Measurements from ENCODE around the gene PRR23E.

Gene PRR23E

DNA sequence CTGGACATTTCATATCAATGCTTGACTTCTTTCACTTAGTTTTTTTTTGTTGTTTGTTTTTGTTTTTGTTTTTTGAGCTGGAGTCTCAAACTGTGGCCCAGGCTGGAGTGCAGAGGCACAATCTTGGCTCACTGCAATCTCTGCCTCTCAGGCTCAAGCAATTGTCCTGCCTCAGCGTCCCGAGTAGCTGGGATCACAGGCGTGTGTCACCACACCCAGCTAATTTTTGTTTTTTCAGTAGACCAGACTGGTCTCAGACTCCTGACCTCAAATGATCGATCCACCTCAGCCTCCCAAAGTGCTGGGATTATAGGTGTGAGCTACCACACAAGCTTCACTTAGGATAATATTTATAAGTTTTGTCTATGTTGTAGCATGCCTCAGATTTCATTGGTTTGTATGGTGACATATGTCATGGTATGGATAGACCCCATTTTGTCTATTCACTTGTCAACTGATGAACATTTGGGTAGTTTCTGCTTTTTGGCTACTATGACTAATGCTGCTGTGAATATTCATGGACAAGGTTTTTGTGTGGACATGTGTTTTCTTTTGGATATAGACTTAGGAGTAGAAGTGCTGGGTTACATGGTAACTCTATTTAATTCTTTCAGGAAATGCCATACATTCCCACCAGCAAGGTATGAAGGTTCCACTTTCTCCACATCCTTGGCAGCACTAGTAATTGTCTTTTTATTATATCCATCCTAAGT is 6.8 kb upstream of the PRR23E start:
- DNase-seq: no peak

DNA sequence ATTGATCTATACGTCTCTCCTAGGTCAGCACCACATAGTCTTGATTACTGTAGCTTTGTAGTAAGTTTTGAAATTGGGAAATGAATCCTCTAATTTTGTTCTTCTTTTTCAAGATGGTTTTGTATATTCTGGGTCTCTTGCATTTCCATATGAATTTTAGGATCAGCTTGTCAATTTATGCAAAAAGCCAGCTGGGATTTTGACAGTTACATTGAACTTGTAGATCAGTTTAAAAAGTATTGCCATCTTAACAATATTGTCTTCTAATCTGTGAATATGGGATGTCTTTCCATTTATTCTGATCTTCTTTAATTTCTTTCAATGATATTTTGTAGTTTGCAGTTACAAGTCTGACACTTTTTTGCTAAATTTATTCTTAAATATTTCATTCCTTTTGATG is 5.6 kb upstream of the PRR23E start:
- DNase-seq: no peak

DNA sequence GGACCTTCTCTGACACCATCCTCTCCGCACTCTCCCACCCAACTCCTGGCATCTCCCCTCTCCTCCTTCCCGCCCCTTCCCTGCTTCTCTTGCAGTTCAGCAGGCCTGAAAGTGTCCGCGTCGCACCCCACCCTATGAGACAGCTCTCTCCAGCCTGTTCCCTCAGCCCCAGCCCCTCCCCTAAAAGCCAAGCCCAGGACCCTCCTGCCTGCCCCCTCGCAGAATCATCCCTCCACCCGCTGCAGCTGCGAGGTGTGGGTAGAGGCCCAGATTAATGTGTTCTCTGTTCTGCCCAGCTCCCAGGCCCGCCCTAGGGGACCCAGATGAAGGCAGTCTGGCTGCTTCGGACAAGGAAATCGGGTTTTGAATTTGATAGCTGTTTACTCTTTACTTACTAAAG is 410 bp downstream of the PRR23E start:
- DNase-seq: no peak

DNA sequence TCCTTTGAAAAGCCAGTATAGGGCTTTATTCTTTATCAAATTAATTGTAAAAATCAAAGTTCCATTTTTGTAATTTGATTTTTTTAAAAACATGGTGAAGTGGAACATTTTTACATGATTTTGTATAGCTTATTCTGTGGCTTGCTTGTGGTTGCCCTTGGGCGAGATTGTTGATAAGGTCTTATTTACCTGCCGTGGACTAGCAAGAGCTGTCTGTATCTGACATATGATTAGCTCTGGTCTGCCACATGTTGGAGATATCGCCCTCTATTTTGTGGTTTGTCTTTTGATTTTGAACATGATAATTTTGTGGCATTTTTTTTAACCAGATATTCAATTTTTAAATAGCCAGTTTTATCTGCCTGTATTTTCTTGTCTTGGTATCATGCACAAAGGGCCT is 844 bp downstream of the PRR23E start:
- DNase-seq: no peak

DNA sequence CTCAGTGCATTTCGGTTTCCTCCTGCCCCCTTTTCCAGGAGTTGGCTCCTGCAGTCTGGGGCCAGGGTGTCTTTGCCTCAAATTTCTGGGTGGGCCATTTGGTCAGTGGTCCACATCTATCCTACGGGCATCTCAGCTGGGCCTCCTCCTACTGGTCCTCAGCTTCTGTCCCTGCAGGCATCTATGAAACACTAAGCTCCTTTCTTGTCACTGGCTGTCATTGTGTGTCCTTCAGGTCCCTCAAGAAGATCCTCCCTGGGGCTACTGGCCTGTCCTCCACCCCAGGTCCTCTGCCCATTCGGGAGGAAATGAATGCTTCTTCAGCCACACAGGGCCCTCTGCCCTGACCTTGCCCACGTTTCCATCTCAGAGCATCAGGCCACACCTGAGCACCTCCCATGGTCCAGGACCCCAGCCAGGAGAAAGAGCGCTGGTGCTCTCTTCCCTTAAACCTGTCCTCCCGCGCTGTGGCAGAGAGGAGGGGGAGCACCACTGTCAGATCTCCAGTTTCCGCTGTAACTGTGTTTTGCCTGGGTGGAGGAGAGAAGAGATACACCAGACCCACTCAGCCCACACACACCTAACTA is 1.8 kb downstream of the PRR23E start:
- DNase-seq: no peak

DNA sequence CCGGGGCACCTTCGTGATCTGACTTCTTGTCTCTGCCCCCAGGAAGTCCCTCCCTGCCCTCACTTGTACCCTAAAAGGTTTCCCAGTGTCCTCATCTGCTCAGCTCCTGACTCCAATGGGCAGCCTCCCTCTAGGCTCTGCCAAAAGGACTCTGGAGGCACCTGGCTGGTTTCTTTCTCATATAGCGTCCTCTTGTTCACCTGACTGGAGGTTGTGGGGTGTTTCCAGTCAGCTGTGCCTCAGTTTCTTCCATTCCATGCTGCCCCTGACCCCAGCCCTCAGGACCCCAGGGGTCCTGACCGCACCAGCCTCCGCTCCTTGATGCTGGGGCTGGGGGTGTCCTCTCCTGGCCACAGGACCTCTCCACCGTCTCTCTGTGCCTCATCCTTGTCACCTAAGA is 2.5 kb downstream of the PRR23E start:
- no peak for DNase-seq

DNA sequence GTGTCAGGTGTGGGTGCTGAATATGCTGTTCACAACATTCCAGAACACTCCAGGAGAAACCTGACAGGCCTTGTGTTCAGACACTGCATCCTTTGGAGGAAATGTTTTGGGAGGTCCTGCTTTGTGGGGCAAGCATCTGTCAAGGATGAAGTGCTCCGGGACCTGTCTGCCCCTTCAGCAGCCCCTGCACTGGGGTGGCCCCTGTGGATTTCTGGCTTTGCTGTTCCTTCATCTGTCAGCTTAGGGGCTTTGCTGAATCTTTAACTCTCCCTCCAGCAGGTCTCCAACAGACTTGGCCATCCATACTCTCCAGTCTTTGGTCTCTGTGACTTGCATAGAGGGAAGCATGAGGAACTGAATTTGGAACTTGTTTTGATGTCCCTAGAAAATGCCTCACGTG is 3.1 kb downstream of the PRR23E start:
- DNase-seq: no peak

DNA sequence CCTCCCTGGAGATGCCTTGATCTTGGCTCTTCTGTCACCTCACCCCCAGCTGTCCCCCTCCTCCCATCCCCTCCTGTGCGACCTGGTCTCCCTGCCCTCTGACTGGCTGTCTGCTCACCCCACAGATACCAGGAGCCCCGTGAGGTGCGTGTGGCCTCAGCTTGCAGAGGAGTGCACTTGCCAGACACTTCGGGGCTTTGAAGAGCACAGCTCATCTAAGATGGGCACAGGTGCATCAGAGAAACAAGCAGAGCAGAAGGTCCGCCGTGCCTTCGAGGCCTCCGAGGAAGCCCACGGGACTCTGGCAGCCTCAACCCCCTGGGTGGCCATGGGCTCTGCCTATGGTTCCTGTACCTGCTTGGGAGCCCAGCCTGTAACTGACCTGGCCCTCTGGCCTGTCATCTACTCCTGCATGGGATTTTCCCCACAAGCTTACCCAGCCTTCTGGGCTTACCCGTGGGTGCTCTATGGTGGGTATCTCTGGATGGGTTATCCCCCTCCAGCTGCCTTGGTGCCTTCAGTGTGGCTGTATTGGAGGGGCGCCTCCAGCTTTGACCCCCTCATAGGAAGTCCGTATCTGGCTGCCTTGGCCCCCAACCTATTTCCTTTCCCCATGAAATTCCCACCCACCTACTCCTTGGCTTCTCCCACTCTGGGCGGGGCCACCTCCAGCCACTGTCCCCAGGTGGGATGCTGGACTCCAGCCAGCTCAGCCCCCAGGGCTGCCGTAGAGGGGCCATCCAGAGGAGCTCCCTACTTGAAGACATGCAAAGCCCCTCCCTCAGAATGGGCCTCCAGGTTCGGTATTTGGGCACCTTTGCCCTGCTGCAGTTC is 3.8 kb downstream of the PRR23E start:
- no peak for DNase-seq

DNA sequence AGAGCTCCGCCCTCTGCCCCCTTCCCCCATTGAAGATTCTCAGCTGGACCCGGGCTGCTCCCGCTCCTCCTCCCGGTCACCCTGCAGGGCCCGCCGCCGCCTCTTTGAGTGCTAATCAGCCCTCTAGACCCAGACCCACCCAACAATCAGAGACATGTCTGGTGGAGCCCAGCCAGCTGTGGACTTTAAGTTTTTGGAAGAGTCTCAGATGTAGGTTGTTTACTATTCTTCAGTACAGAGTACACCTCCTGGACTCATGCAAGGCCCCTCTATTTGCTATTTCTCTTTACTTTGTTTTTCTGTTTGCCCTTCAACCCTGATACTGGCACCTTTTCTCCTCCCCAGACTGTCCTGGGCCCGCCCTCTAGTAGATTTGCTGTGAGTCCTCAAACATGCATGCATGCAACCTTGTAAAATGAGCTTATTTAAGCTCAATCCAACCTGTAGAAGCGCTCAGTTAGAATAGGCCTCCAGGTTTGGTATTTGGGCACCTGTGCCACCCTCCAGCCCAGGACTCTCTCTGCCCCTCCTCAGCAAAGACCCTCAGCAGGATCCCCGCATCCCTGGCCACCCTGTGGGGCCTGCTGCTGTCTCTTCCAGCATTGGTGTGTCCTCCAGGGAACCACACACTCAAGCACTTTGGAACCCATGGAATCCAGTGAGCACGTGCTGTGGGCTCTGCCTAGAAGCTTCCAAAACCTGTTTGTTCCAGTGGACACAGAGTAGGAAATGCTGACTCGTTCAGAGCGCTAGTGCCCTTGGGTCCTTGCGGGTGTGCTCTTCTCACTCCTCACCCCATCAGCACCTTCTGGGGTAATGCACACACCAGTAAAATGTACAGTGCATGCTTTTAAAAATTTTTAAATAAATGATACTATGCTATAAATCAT is 4.6 kb downstream of the PRR23E start:
- no peak for DNase-seq

DNA sequence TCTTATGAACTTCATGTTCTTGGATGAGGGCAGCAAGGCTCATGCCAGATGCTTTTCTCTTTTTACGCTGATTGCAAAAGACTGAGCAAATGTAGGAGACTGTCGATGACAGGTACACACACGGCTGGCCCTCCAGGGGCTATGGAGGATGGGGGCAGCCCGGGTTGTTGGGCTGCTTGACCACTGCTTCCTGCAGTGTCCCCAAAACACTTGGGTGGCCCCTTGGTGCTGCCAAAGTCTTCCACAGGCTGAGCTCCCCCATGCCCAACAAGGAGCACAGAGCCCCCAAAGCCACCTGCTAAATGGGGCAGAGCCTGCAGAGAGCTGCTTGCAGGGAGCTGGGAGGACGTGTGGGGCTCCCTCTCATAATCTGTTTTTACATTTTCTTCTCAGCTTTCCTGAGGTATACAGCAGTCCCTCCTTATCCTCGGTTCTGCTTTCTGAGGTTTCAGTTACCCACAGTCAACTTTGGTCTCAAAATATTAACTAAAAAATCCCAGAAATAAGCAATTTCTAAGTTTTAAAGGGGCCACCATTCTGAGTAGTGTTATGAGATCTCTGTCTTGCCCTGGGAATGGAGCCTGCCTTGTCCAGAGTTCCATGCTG is 7.3 kb downstream of the PRR23E start:
- no peak for DNase-seq

DNA sequence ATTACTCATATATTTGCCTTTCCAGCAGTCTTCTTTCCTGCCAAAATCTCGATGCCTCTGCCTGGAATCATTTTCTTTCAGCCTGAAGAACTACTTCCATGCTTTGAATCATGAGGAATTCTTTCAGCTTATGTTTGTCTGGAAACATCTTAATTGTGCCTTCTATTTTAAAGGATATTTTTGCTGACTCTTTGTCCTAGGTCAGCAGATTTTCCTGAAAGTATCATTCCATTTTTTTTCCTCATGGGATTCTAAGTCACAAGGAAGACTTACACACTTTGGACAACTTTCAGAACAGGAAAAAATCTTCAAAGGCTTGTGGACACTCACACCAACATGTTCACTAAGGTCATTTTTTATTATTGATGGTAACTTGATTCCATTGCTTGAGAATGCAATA is 10.1 kb downstream of the PRR23E start:
- no peak for DNase-seq

DNA sequence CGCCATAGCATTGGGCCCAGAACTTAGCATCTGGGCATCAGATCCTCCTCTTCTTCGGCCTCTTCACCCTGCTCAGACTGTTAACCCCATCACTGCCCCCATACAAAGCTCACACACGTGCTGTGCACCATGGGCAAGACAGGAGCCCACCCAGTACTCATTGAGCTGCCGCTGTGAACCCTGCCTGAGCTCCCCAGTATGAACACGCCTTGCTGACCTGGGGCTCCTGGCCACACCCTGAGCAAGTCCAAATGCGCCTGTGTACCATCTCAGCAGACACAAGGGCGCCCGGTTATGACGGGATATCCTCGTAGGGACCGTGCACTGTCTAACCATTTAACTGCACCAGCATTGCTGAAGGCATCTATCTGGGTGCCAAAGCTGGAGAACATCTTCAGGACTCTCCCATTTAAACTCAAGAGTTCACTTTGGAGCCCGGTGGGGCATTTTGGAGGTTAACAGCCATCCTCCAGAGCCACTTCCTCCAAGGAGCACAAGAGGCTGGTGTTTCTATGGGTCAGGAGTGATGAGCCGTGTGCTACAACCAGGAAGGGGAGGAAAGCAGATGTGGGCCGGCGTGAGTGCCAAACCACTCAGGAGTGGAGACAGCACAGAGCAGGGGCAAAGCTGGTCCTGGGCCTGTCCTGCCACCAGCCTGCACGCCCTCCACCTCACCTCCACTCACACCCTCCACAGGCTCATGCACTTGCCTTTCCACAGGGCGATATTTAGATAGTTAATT is 12.1 kb downstream of the PRR23E start:
- DNase-seq: no peak

DNA sequence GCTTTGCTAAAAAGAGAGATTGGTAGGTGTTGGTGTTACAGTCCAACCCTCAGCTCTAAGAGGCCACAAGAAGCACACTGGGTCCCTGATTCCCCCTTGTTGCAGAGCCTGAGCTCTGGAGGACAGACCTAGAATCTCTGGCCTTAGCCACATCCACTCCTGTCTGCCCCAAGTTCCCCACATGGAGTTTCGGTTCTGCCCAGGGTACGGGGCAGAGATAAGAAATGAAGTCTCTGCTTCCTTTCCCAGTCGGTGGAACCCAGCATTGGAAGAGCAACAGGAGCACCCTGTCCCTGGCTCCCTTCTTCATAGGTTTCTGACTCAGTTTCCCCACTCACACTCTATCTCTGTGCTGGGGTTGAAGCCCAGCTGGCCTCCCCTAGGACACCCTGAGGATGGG is 13.2 kb downstream of the PRR23E start:
- DNase-seq: no peak

DNA sequence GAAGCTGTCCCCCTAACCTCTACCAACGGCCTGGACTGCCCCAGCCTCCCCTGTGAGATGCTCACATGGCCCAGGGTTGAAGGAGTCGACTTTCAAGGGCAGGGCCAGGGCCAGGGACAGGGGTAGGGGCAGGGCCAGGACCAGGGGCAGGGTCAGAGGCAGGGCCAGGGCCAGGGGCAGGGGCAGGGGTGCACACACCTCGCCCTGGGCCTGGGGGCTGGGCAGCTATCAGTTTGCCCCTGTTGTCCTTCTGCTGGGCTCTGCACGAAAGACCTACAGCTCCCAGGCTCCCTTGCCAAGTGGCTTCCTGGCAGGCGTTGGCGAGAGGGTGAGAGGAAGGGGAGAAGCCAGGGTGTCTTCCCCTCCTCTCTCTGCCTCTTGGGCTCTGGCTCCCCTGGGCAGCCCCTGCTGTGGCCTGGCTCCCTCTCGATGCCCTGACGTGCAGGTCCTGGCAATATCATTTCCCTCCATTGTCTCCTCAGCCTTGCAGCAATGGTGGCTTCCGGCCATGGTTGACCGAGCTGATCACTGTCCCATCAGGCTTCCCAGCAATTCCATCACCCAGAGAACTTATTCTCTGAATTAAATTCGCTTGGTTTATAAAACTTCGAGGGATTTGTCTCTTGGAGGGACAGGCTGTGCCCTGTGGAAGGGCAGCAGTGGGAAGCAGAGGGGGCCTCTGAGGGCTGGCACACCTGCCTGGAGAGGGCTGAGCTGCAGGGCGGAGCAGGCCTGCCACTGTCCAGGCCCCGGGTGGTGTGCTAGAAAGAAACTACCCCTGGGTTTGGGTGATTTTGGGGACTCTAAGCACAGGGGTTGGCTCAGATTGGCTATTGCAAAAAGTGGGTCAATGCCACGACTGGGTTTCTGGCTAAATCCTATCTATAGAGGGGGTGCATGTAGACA is 13.9 kb downstream of the PRR23E start:
- no peak for DNase-seq

DNA sequence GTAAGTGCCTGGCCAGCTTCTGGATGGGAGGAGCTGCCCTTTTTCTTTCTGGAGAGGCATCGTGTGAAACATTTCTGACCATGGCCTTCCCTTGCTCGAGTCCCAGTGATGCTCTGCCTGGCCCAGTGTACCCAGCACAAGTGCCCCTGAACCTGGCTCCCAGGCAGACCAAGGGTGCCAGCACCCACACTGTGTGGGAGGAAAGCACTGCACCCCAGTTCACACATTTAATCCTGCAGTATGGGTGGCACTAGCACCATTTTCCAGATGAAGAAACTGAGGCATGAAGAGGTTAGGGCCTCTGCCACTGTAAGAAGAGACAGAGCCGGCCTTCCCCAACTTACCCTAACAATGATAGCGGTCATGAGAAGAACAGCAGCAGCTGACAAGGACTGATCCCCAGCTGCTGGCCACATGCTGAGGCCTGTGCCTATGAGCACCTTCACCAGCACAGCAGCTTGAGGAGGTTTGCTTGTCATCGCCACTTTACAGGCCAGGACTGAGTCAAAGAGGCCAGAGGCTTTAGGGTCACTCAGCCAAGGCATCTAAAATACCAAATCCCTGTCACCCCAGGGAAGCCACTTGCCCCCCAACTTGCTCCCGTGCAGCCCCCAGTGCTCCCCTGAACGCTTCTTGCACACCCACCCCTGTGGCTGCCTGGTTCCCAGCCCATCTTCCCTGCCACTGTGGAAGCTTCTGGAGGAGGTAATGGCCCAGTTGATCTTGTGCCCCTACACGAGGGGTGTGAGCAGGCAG is 15.0 kb downstream of the PRR23E start:
- no peak for DNase-seq

DNA sequence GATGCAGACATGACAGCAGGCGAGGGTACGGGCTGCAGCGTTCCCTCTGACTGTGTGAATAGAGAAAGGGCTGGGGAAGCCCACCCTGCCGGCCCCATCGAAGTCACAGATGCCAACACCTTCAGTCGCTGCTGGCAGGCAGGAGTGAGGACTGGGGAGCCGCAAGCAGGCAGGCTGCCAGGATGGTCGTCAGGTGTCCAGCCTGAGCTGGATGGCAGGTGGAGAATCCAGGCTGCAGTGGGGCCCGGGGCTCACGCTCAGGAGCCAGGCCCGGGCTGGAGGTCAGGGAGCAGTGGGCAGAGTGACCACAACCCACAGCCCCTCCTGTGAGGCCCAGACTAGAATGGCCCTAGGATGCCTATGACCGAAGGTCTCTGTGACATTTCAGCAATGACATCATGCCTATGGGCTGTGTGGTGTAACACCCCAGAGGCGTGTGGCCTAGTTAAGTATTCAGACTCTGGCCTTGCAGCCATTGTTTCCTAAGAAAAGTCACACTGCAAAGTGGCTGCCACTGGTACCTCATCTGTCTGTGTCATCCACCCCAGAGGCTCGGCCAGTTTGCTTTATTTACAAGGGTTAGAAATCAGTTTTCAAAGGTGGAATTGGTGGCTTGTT is 15.7 kb downstream of the PRR23E start:
- no peak for DNase-seq

DNA sequence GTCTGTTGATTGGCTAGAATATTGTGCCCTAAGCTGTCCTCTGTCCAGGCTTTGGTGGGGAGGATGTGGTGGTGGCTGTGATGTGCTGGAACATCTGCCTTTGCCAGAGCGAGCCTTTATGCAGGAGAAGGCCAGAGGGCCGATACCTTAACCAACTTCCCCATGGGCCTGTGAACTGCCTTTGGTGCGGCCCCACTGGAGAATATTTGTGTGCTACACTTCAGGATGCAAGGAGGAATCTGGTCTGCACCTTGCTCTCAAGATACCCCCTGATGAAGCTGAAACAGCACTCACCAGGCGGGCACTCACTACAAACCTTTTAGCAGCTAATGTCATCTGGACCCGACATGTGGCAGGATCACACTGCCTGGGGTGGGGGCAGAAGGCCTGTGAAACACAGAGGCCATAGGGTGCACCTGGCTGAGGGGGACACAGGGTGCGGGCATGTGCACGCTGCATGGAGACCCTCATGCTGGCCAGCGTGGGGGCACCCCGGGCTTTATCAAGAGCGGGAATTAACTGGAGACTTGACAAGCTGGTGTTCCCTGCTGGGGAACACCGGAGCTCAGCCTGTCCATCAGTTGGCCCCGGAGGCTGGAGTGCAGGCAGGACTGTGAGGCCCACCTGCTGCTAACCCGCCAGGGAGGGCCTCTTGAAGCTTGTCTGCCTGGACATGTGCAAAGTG is 16.4 kb downstream of the PRR23E start:
- DNase-seq: no peak

DNA sequence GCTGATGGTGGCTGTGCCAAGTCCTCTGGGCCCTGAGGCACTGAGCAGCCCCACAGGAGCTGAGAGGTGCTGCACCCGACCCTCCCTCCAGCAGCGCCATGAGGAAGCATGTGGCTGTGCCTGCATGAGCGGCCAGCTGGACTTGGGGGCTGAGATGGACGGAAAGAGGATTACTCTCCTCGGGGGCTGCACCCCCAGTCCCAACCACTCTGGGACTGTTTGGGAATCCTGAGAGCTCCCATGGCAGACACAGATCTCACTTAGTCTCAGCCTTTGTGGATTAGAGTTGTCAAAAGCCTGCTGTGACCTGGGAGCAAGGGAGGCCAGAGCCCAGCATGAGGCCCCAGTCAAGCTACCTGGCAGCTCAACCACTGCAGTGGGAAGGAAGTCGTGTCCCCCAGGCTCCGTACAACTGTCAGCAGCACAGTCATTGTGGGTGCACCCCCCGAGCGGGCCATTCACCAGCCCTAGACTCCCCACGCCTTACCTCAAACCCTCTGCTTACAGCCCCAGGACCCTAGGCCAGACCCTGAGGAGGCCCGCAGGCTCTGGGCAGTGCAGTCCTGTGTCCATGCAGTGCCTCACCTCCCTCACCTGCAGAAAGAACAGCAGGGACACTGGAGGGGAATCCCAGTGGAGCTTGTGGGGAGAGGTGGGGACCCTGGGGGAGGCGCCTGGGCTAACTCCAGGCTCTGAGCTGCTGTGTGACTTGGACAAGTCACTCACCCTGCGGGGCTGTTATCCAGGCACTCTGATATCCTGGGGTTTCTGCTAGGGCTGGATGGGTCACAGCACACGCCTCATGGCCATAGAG is 17.1 kb downstream of the PRR23E start:
- no peak for DNase-seq

All from fibroblast of upper back skin (primary cell).